AG10803 (cell line): ENCODE measurements around the gene PAFAH1B2.

Source experiments
- DNase-seq: peaks from one replicate; pipeline ENCODE4 v3.0.0; 2010; ENCODE audit warnings: low read depth
- H3K4me3 ChIP-seq: 2 replicates; pipeline ENCODE4 v1.5.1; 2011; ENCODE audit warnings: mild to moderate bottlenecking, low read length, control low read depth
- TF ChIP-seq, protein P1 (sequence below): conservative IDR thresholded peaks from 2 replicates; pipeline ENCODE4 v1.5.1; 2011; ENCODE audit warnings: mild to moderate bottlenecking, low read length, control low read depth, inconsistent platforms

The PAFAH1B2 gene, protein sequence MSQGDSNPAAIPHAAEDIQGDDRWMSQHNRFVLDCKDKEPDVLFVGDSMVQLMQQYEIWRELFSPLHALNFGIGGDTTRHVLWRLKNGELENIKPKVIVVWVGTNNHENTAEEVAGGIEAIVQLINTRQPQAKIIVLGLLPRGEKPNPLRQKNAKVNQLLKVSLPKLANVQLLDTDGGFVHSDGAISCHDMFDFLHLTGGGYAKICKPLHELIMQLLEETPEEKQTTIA

DNA sequence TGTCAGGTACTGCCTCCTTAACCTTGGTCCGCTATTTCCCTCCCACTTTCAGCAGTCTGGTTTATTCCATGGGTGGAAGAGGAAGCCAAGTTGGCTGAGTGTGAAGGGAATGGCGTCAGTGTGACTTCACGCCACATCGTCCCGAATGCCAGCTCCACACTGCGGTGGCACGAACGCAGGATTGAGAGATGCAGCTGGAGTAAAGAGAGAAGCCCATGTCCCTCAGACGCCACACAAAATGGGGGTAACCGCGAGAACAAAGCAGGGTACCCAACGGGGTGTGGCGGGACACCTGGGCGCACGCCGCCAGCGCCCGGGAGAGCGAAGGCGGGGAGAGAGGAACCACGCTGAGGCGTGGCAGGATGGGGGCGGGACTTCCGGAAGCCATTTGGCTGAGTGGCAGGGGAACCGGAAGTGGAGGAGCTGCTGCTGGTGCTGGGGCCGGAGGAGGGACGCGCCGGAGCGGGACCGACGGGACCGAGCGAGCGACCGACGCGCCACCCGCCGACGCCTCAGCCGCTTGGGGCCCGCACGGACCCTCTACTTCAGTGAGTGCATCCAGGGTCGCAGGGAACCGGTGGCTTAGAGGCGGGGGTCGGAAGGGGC is at the start of gene PAFAH1B2:
TSS of gene PAFAH1B2 (plus strand) at position 417 of the 606 bp plus-strand sequence. CDS start 8,161 bp downstream, outside the sequence.
- TF ChIP-seq, protein P1, sequence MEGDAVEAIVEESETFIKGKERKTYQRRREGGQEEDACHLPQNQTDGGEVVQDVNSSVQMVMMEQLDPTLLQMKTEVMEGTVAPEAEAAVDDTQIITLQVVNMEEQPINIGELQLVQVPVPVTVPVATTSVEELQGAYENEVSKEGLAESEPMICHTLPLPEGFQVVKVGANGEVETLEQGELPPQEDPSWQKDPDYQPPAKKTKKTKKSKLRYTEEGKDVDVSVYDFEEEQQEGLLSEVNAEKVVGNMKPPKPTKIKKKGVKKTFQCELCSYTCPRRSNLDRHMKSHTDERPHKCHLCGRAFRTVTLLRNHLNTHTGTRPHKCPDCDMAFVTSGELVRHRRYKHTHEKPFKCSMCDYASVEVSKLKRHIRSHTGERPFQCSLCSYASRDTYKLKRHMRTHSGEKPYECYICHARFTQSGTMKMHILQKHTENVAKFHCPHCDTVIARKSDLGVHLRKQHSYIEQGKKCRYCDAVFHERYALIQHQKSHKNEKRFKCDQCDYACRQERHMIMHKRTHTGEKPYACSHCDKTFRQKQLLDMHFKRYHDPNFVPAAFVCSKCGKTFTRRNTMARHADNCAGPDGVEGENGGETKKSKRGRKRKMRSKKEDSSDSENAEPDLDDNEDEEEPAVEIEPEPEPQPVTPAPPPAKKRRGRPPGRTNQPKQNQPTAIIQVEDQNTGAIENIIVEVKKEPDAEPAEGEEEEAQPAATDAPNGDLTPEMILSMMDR: no peak
- DNase-seq: peak; percentile 89
- H3K4me3 ChIP-seq: peak within 1 kb of the TSS; percentile 93

DNA sequence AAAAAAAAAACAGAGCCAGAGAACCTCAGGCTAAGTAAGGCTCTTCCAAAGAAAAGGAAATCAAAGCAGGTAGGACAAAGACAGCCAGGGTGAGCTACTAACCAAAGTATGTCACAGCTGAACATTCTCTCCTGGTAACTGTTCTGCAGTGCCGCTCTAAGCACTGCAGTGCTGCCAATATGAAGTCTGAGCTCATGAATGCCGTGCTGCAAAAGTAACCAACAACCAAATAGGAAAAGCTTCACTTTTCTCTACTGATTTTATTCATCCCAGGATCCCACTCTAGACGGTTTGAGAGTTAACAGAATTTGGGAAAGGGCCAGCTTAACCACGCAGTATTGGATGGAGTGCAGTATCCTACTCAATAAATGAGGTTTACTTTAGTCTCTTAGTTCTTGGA is 49.3 kb upstream of the PAFAH1B2 start:
- no peak overlapping the region for H3K4me3 ChIP-seq
- TF ChIP-seq, protein P1: no peak
- DNase-seq: peak; percentile 56

DNA sequence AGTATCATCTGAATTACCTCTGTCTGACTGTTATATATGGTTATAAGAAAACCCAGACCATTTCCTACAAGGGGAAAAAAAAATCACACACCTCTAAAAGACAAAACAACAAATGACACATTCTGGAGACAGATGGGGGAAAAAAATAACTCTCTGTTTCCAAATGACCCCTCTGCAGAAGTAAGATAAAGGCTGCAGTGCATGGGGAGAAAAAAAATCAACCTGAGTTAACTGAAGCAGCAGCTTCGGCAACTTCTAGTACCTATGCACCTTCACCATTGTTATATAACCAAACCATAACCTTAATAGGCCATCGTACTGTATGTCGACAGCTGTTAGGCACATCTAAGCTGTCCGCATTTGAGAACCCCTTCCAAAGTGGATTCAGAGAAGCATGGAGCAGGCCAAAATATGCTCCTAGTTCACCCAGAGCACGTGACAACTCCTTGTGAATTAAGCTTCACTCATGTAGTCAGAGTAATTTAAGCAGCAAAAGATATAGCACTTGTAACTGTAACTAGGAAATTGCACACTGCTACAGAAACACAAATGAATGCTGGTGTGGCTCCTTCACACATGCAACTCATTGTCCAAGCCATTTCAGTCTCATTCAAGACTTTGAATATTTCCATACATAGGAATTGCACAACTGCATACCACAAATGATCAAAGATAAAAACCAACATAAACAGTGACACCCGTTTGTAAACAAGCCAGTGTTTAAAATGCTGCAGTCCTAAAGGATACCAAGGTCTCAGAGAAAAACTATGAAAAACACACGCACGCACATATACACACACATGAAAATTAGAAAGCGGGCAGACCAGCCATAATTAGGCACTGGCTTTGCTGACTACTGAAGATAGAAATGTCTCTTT is 48.6 kb upstream of the PAFAH1B2 start:
- peak overlapping the region; percentile 5; the same call in 1 of the 2 replicates for H3K4me3 ChIP-seq
- DNase-seq: peak; percentile 86
- TF ChIP-seq, protein P1: no peak

DNA sequence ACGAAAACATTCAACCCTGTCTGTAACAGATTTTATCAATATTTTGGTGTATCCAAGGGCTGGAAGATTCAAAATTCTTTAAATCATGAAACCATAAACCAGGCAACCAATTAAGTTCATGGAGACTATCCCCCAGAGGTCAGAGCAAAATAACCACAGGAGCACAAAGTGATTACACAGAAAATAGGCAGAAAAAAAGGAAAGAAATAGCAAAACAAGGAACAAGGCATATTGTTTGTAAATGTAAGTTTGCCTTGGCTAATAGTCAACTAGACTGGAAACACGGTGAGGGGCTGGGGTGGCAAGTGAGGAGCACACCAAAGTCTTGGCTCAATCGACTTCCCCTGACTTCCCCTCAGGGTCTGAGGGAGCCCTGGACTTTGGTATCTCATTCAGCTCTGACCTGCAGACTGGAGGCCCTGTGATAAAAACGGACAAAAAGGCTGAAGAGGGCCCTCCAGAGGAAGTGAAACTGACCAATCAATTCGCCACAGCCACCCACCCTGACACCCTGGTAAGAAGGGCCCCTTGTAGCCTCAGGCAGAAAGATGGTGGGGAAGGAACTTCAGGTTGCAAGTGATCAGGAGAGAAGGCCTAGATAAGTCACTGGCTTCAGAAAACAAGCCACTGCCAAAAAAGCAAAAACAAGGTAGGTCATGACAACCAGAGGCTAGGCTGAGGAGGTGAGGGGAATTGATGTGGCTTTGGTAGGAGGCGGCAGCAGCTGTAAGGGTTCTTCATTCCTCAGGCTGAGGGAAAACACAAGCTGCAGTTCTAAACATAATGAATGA is 47.7 kb upstream of the PAFAH1B2 start:
- H3K4me3 ChIP-seq: peak overlapping the region; percentile 84
- TF ChIP-seq, protein P1: 0 out of 2 replicates have a peak, but pooled peaks have one; percentile 2
- no peak for DNase-seq

DNA sequence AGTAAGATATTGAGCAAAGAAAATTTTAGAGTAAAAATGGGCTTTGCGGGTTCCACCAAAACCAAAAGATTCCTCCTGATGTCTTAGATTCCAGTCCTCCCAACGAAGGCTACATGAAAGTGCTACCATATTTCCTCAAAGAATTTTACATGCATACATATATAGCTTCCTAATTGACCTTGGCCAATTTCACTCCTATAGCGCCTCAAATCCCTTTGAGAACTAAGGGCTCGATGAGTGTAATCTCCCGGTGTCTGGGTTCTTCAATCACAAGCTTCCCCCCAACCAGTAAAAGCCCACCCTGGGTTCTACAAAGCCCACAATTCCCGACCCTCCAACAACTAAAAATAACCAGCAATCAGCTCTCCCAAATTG is 47.1 kb upstream of the PAFAH1B2 start:
- H3K4me3 ChIP-seq: peak overlapping the region; percentile 84
- DNase-seq: no peak
- TF ChIP-seq, protein P1: no peak

DNA sequence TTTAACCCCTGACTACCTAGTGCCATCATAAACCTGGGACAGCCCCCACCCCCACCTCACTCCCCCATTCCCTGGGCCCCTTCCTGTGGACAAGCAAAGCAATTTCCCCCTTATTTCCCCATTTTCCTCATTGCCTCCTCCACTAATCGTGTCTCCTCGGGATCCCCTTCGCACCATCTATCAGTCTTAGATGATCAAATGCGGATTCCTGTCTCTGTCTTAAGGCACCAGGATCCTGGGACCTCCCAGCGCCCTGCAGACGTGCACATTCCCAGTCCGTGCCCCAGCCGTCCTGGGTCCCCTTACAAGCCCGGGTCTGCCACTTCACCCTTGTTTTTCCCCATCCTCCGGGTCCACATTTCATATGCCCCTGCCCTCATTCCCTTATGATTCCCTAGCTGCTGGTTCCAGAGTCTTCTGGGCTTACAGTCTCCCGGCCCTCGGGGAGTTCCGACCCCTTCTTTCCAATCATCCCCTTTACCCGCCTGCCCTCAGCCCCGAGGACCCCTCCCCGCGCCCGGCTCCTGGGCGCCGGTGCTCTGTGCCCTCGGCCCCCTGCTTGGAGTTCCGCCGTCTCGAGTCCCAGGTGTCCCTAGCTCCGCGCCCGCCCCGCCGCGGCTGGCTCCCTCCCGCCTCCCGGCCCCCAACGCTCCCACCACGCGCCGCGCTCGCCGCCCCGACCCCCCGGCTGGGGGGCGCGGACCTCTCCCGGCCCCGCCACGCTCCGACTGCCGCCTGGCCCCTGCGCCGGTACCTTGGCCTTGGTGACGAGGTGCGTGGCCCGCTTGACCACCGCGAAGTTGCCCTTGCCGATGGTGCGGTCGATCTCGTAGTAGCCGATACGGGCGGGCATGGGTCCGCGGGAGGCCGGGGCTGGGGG is 46.5 kb upstream of the PAFAH1B2 start:
- DNase-seq: peak; percentile 18
- TF ChIP-seq, protein P1: no peak

More for the DNA sequence above, 46.5 kb upstream of the PAFAH1B2 start:
- peak overlapping the region; percentile 84 for H3K4me3 ChIP-seq
